T1000 (cell line): ENCODE results near the gene NEDD4L.
A peak's percentile ranks its signal among the peaks of the same experiment; 100 is the strongest.

Experiments used
- DNase-seq: peaks from one replicate; lab custom pipeline; 2025; ENCODE audit warnings: mixed read lengths; lab: John Stamatoyannopoulos, UW

Gene NEDD4L

GRCh38 chr18:58401191-58401590 lies 357.2 kb downstream of the NEDD4L start:
- DNase-seq: no peak

GRCh38 chr18:58402247-58402646 lies 358.2 kb downstream of the NEDD4L start:
- peak; percentile 14 for DNase-seq

DNA sequence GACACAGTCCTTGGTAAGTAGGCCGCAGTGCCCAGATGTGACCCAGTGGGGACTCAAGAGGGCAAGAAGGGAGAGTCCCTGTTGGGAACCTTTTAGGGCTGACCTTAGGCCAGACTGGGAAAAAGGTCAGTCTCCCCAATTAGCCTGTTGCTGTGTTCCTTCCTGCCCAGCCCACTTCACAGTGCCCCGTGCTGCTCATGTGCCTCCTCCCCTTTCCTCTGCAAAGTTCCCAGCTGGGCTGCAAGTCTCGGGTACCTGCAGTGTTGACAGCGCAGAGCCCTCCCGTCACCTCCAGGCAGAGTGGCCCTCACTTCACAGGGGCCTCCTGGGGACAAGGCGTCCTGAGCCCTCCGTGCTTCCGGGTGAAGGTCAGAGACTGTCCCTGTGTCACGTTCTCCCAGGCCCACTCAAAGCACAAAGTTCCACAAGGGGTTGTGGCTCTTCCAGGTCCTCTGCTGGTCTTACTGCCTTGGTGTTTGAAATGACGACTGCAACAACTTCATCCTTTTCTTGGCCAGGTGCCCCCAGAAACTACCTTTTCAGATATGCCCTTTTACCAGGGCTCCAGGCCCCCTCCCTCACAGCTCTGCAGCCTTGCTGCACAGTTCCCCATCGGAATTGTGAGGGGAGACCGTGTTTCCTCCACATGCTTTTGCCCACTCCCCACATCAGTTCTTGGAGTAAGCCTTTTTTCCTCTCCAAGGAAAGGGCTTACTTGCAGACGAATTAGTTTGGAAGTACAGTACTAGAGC lies 359.1 kb downstream of the NEDD4L start:
- no peak for DNase-seq

- no peak for DNase-seq
Measured at GRCh38 chr18:58403799-58404455, 359.9 kb downstream of the NEDD4L start.

GRCh38 chr18:58405107-58405898 lies 361.3 kb downstream of the NEDD4L start:
- no peak for DNase-seq

- DNase-seq: no peak
Measured at GRCh38 chr18:58407263-58407648, 363.2 kb downstream of the NEDD4L start.

GRCh38 chr18:58407649-58408407 lies 363.8 kb downstream of the NEDD4L start:
- DNase-seq: no peak

DNA sequence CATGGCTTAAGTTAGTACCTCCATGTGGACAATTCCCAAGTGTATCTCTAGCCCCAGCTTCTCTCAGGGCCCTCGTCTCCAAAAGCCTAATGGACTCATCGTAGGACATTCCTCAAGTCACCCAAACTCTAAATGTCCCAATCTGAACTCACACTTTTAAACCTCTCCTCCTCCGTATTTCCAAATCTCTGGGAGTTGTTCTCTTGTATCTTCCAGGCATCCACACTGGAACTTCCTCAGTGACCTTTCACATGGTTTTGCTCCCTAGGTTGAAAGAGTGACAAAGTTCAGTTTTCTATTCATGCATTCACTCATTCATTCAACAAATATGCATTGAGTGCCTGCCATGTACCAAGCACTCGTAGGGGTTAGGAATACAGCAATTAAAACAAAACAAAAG lies 364.6 kb downstream of the NEDD4L start:
- no peak for DNase-seq

DNA sequence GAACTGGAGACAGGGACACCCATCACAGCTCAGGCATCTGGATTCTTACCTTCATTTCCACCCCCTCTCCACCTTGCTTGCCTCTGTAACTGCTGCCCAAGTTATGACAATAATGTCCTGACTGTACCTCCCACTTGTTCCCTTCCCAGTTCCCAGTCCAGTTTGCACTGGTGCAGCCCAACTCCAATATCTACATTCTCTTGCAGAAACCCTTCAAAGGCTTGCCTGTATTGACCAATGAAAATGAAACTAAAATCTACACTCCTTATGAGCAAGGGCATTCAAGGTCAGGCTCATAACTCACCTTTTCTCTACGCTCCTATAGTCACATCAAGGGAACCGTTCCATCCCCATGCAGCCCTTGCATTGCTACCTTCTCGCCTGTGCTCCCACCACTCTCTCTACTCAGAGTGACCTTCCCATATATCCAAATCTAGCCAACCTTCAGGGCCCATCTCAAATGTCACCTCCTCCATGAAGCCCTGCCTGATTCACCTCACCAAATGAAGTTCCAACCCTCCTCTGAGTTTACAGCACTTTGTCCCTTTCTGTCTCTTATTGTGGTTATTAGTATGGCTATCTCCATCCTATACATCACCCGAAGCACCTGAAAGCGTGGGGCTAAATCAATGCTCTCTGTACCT lies 365.9 kb downstream of the NEDD4L start:
- DNase-seq: no peak

- no peak for DNase-seq
Measured at GRCh38 chr18:58411323-58411722, 367.3 kb downstream of the NEDD4L start.

GRCh38 chr18:58412844-58413666 lies 369.0 kb downstream of the NEDD4L start:
- no peak for DNase-seq

DNA sequence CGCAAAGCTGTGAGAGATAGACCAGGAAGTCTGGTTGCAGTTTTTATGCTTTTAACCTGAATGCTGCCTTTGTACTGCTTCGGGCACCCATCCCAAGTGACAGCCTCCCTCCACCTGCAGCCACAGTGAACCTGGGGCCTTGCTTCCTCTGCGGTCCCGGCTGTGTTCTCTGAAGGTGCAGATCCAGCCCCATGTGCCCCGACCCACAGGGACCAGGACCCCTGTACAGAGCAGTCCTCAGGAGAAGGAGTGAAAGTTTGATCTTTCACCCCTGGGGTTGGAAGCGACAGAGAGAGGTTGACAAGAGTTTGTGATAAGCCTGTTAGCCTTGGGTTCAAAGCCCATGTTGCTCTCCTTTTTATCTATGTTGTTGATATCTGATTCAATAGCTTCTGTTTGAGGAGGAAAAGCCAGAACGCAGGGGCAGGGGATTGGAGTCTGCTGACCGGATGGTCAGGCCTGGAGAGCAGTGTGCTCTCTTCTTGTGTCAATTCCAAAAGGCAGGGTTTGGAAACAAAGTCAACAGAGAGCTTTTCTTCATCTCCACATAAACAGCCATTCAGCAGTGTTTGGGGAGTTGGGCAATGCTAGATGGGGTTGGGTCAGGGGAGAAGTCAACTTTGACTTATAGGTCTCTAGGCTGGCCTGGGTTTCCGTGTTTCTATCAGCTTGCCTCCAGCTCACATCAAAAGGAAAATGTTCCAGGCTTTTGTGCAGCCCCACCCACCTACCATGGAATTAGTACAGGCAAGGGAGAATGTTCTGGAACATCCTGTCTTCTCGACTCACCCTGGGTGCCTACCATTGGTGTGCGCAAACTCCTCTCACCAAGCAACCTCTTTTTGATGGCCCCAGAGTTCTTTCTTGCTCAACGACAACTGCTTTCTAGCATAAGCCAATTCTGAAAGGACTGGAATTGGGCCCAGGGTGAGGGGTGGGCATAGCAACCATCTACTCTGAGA lies 369.9 kb downstream of the NEDD4L start:
- DNase-seq: no peak

DNA sequence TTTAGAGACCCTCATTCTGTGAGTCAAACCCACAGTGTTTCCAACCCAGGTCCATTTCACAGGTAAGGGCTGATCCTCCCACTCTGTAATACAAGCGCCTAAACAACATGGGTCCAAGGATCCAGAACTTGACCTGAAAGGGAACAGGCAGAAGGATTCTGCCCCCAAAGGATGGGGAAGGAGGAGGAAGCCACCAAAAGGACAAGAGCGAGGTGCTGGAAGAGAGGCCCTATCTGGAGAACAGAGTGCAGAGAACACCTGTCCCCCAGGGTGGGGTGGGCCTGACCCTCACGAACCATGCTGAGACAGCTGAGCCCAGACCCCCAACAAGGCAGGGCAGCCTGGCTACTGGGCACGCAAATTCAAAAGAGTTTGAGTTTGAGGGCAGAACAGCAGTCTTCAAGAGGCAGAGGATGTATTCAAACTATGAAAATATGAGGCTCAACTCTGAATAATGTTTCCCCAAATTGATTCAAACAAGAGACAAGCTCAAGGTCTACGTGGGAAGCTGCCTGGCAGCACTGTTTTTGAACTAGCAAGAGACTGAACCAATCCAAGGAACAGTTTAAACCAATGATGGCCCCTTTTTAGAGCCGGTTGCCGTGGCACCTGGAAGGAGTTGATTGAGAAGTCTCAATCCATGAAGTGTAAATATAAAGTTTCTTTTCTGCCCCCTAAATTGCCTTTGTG lies 372.1 kb downstream of the NEDD4L start:
- DNase-seq: no peak

DNA sequence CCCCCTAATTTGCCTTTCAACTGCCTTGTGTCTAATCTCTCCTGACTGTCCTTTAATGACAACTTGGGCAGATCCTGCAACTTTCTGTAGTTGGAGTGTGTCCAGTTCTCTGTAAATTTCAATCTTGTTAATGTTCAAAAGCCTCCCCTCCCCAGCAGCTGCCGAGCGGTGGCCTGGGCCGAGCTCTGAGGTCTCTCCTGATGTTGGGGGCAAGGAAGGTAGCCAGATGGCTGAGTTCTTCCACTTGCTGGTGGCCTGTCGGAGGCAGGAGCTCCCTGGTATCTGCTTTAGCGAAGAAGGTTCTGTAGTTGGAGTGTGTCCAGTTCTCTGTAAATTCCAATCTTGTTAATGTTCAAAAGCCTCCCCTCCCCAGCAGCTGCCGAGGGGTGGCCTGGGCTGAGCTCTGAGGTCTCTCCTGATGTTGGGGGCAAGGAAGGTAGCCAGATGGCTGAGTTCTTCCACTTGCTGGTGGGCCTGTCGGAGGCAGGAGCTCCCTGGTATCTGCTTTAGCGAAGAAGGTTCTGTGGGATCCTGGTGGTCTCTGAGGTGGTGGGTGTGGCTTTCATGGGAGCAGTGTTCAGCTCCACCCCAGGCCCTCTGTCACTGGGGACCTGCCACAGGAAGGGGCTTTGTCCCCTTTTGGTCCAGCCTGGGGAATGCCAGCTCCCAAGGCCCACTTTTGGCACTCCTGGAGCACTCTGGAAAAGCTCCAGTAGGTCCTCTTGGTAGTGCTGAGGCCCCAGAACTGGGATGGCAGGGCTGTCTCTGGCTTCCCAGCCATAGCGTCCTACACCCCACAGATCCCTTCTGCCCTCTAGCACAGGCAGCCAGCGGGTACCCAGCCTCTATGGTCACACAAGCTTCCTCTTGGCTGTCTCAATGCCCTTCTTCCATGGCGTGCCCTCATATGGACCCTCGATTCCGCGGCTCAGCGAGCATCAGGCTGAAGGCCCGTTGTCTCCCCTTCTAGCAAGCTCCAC lies 373.0 kb downstream of the NEDD4L start:
- peak; percentile 10 for DNase-seq

GRCh38 chr18:58417752-58418151 lies 373.7 kb downstream of the NEDD4L start:
- DNase-seq: no peak

DNA sequence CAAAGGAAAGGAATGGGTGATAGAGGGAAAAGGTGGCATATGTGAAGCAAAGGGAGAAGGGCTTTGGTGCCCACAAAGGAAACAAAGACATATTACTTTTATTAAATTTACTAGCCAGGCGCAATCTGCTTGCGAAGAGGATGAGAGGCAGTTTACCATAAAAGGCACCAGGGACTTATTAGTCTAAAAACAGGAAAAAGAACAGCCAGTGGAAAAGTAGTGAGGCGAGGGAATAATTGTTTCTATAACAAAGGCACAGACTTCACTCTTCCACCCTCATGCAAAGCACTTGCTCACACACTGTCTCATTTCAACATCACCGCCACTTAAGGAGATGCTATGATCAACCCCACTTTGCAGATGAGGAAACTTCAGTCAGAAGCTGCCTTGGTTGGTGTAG lies 374.3 kb downstream of the NEDD4L start:
- DNase-seq: no peak

DNA sequence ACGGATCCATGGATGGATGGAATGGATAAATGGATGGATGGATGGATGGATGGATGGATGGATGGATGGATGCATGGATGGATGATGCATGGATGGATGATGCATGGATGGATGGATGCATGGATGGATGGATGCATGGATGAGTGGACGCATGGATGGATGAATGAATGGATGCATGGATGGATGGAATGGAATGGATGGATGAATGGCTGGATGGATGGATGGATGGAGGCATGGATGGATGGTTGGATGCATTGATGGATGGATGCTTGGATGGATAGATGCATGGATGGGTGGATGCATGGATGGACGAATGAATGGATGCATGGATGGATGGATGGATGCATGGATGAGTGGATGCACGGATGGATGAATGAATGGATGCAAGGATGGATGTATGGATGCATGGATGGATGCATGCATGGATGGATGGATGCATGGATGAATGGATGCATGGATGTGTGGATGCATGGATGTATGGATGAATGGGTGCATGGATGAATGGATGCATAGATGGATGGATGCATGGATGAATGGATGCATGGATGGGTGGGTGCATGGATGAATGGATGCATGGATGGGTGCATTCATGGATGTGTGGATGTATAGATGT lies 375.7 kb downstream of the NEDD4L start:
- no peak for DNase-seq
